Tongue (tissue), 2 donors: ENCODE measurements around the gene MRGPRG. TPM values are rescaled to one million over a fixed set of nuclear protein-coding genes. Genes with fewer than 3 reads are reported as not detected.
"Not testable (repeated sequence)": the region's sequence is repeated elsewhere in the genome, so short reads cannot be mapped to it uniquely, and the experiment has no call there.

Source experiments
- DNase-seq: peaks from one replicate; pipeline ENCODE4 v3.0.0-alpha.2; 2015
- total RNA-seq: library from RNA; depleted of rRNA; stranded (reverse); fragments of >200 nt; gene quantifications from one replicate; pipeline ENCODE4 v1.2.3, GENCODE V29; 2014

Gene MRGPRG
- total RNA-seq, 1 donor from 2014 or later, result not detected

- no peak for DNase-seq
Measured at GRCh38 chr11:3173795-3174194, 44.8 kb downstream of the MRGPRG start.

- DNase-seq, result no peak
Measured at GRCh38 chr11:3171931-3172560, 46.6 kb downstream of the MRGPRG start.

- no peak for DNase-seq
Measured at GRCh38 chr11:3170756-3171650, 47.6 kb downstream of the MRGPRG start.

GRCh38 chr11:3170044-3170755, 48.4 kb downstream of the MRGPRG start:
- peak; percentile 31 for DNase-seq

GRCh38 chr11:3169255-3170043, 49.2 kb downstream of the MRGPRG start:
- peak; percentile 56 for DNase-seq

- DNase-seq, result not testable (repeated sequence)
Measured at GRCh38 chr11:3168742-3169254, 49.8 kb downstream of the MRGPRG start.

Other genes starting within 250 kb of the MRGPRG start
- 193 TPM for gene NAP1L4, start 226.5 kb downstream of the MRGPRG start, total RNA-seq
- gene CARS1, start 161.4 kb downstream of the MRGPRG start, total RNA-seq, result 33.7 TPM
- 21.8 TPM for gene OSBPL5, start 53.5 kb downstream of the MRGPRG start, total RNA-seq
- gene MRGPRE, start 13.6 kb upstream of the MRGPRG start, total RNA-seq, result 0.41 TPM
- gene ZNF195, start 160.3 kb upstream of the MRGPRG start, total RNA-seq, result 16.5 TPM